Measurements from ENCODE around the gene FHIT.

The FHIT gene

DNA sequence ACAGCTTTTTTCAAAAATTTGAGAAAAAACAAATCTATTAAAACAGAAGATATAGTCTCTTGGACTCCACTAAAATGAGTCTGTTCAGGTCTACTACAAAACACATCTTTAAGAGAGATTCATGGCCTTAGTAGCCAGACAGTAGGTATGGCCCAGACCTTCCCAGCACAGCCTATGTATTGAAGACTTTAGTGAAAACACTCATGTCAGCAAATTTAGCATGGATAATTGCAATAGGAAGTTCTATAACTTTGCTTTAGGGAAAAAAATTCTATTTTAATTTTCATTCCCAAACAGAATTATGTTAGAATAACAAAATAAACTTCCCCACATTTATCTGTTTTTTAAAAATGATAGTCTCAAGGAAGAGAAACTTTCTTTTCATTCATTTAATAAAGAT is 976.6 kb downstream of the FHIT start:
- TF ChIP-seq EZH2phosphoT487 (IDR thresholded peaks at IDR 0.05; ENCODE audit: borderline replicate concordance, low read length) (no peak), CTCF (IDR thresholded peaks at IDR 0.05; ENCODE audit: low read depth, low read length, poor library complexity, severe bottlenecking) (no peak)
- H3K4me1 ChIP-seq (ENCODE audit: control insufficient read depth, low read length) = no peaks in the 10 kb centered on the region

GRCh38 chr3:60274098-60274497 is 977.2 kb downstream of the FHIT start:
- Histone ChIP-seq H3K9me2 (replicated peaks; ENCODE audit: control insufficient read depth, low read length) (no peaks in the 10 kb centered on the region), H3K4me1 (ENCODE audit: control insufficient read depth, low read length) (no peaks in the 10 kb centered on the region), H4K20me1 (ENCODE audit: control insufficient read depth, insufficient read depth, low read depth, low read length) (no peaks in the 10 kb centered on the region), H3K4me2 (ENCODE audit: low read length) (no peak overlapping the region), H3K4me3 (ENCODE audit: low read length) (no peak overlapping the region), H3K79me2 (ENCODE audit: control insufficient read depth, low read length) (no peaks in the 10 kb centered on the region), H3K36me3 (ENCODE audit: control insufficient read depth, low read length) (no peaks in the 10 kb centered on the region), H3K27me3 (ENCODE audit: control insufficient read depth, low read length) (no peaks in the 10 kb centered on the region), H3K27ac (ENCODE audit: low read depth, low read length) (no peak overlapping the region), H3K9me3 (ENCODE audit: control insufficient read depth, insufficient read depth, low read length) (no peaks in the 10 kb centered on the region), H3F3A (ENCODE audit: control insufficient read depth, insufficient read depth) (no peaks in the 10 kb centered on the region)
- TF ChIP-seq CTCF (IDR thresholded peaks at IDR 0.05; ENCODE audit: low read depth, low read length, poor library complexity, severe bottlenecking) (no peak), EZH2phosphoT487 (IDR thresholded peaks at IDR 0.05; ENCODE audit: borderline replicate concordance, low read length) (no peak)

More for the DNA sequence above, 976.6 kb downstream of the FHIT start:
- H4K20me1 ChIP-seq (ENCODE audit: control insufficient read depth, insufficient read depth, low read depth, low read length) = no peaks in the 10 kb centered on the region
- no peak overlapping the region for H3K4me2 ChIP-seq (ENCODE audit: low read length)
- no peaks in the 10 kb centered on the region for H3K9me2 ChIP-seq (replicated peaks; ENCODE audit: control insufficient read depth, low read length)
- H3K9me3 ChIP-seq (ENCODE audit: control insufficient read depth, insufficient read depth, low read length) = no peaks in the 10 kb centered on the region
- H3K4me3 ChIP-seq (ENCODE audit: low read length) = no peak overlapping the region
- H3F3A ChIP-seq (ENCODE audit: control insufficient read depth, insufficient read depth) = no peaks in the 10 kb centered on the region
- H3K79me2 ChIP-seq (ENCODE audit: control insufficient read depth, low read length) = no peaks in the 10 kb centered on the region
- H3K27me3 ChIP-seq (ENCODE audit: control insufficient read depth, low read length) = no peaks in the 10 kb centered on the region
- no peaks in the 10 kb centered on the region for H3K36me3 ChIP-seq (ENCODE audit: control insufficient read depth, low read length)
- H3K27ac ChIP-seq (ENCODE audit: low read depth, low read length) = no peak overlapping the region

DNA sequence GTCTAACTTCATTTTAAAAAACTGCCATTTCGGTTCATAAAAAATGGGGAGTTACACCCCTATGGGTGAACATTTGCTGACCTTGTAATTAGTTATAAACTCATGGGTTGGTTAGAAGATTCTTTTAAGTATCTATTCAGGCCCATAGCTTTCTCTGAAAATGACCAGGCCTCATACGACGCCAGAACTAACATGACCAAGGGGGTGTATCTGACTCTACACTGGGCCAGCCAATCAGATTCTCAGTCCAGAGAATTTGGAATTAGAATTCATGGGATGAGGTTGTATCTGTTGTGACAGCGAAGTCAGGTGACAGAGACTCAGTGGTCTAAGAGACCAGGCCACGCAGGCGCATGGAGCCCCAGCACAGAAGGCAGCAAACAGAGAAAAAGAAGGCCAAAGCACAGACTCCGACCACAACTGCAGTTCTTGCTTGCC is 981.4 kb downstream of the FHIT start:
- Histone ChIP-seq H4K20me1 (ENCODE audit: control insufficient read depth, insufficient read depth, low read depth, low read length) (no peaks in the 10 kb centered on the region), H3K9me2 (replicated peaks; ENCODE audit: control insufficient read depth, low read length) (no peaks in the 10 kb centered on the region), H3K9me3 (ENCODE audit: control insufficient read depth, insufficient read depth, low read length) (no peaks in the 10 kb centered on the region), H3K36me3 (ENCODE audit: control insufficient read depth, low read length) (no peaks in the 10 kb centered on the region), H3K79me2 (ENCODE audit: control insufficient read depth, low read length) (no peaks in the 10 kb centered on the region), H3K27me3 (ENCODE audit: control insufficient read depth, low read length) (no peaks in the 10 kb centered on the region), H3K27ac (ENCODE audit: low read depth, low read length) (no peak overlapping the region), H3K4me2 (ENCODE audit: low read length) (no peak overlapping the region), H3K4me3 (ENCODE audit: low read length) (no peak overlapping the region), H3F3A (ENCODE audit: control insufficient read depth, insufficient read depth) (no peaks in the 10 kb centered on the region), H3K4me1 (ENCODE audit: control insufficient read depth, low read length) (peaks cover 10% of the 10 kb centered on the region)
- TF ChIP-seq EZH2phosphoT487 (IDR thresholded peaks at IDR 0.05; ENCODE audit: borderline replicate concordance, low read length) (no peak), CTCF (IDR thresholded peaks at IDR 0.05; ENCODE audit: low read depth, low read length, poor library complexity, severe bottlenecking) (no peak)

DNA sequence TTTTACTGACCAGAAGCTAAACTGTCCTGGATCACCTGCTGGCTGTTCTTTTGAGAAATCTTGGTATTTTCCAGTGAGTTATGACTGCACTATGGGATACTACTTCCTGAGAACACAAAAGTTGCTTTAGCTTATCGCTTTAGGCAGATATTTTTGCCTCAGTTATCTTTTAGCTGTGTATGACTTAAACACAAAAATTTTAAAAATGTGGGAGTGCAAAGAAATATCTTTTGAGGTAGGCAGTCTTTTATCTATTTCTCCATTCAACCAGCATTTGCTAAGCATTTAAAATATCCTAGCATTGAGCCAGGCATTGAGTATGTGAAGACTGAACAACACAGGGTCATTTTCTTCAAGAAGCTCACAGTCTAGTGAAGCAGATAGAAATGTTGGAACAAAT is 981.9 kb downstream of the FHIT start:
- Histone ChIP-seq H3K4me3 (ENCODE audit: low read length) (no peak overlapping the region), H3K27ac (ENCODE audit: low read depth, low read length) (no peak overlapping the region), H3K9me3 (ENCODE audit: control insufficient read depth, insufficient read depth, low read length) (no peaks in the 10 kb centered on the region), H4K20me1 (ENCODE audit: control insufficient read depth, insufficient read depth, low read depth, low read length) (no peaks in the 10 kb centered on the region), H3F3A (ENCODE audit: control insufficient read depth, insufficient read depth) (no peaks in the 10 kb centered on the region), H3K36me3 (ENCODE audit: control insufficient read depth, low read length) (no peaks in the 10 kb centered on the region), H3K4me1 (ENCODE audit: control insufficient read depth, low read length) (peaks cover 10% of the 10 kb centered on the region), H3K9me2 (replicated peaks; ENCODE audit: control insufficient read depth, low read length) (no peaks in the 10 kb centered on the region), H3K79me2 (ENCODE audit: control insufficient read depth, low read length) (no peaks in the 10 kb centered on the region), H3K4me2 (ENCODE audit: low read length) (no peak overlapping the region), H3K27me3 (ENCODE audit: control insufficient read depth, low read length) (no peaks in the 10 kb centered on the region)
- no peak for TF ChIP-seq CTCF (IDR thresholded peaks at IDR 0.05; ENCODE audit: low read depth, low read length, poor library complexity, severe bottlenecking)
- no peak for TF ChIP-seq EZH2phosphoT487 (IDR thresholded peaks at IDR 0.05; ENCODE audit: borderline replicate concordance, low read length)
